Measurements from ENCODE around the gene DNAH10.

The DNAH10 gene

DNA sequence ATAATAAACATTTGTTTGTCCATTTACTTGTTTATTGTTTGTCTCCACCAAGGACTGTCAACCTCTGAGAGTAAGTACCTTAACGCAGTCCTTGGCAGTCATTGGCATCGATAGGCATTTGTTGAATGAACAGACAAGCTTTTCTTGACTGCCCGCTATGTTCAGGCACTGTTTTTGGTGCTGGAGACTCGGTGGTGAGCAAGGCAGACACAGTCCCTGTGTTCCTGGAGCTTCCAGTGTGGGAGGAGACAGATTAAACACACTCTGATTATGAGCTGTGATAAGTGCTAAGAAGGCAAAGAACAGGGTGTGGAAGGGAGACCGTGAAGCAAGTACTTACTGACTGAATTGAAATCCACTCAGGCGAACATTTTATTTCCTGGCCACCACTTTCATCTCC is 48.7 kb upstream of the DNAH10 start:
- Histone ChIP-seq H4K20me1 (ENCODE audit: insufficient read depth, low read length) (no peaks in the 10 kb centered on the region), H3K36me3 (ENCODE audit: insufficient read depth, low read length) (no peaks in the 10 kb centered on the region; the same call in 1 of the 2 replicates), H3K9ac (ENCODE audit: low read length) (peak overlapping the region; percentile 99), H3F3A (ENCODE audit: insufficient read depth, low read length) (no peaks in the 10 kb centered on the region), H3K9me3 (ENCODE audit: low read length) (no peaks in the 10 kb centered on the region), H3K4me1 (ENCODE audit: insufficient read depth, low read length, severe bottlenecking) (peaks cover 22% of the 10 kb centered on the region), H3K27me3 (ENCODE audit: insufficient read depth, low read length) (no peaks in the 10 kb centered on the region), H3K9me2 (ENCODE audit: low read depth, low read length) (no peaks in the 10 kb centered on the region), H3K4me3 (ENCODE audit: low read depth, low read length, poor library complexity, severe bottlenecking) (peak overlapping the region; percentile 99), H3K27ac (ENCODE audit: low read depth, low read length, poor library complexity, severe bottlenecking) (no peak overlapping the region), H2AFZ (ENCODE audit: low read length) (no peak overlapping the region), H3K4me2 (ENCODE audit: low read length) (peak overlapping the region; percentile 99), H3K79me2 (ENCODE audit: insufficient read depth, low read length) (peaks cover 29% of the 10 kb centered on the region)
- TF ChIP-seq CTCF (IDR thresholded peaks at IDR 0.05; ENCODE audit: low read length), result no peak

DNA sequence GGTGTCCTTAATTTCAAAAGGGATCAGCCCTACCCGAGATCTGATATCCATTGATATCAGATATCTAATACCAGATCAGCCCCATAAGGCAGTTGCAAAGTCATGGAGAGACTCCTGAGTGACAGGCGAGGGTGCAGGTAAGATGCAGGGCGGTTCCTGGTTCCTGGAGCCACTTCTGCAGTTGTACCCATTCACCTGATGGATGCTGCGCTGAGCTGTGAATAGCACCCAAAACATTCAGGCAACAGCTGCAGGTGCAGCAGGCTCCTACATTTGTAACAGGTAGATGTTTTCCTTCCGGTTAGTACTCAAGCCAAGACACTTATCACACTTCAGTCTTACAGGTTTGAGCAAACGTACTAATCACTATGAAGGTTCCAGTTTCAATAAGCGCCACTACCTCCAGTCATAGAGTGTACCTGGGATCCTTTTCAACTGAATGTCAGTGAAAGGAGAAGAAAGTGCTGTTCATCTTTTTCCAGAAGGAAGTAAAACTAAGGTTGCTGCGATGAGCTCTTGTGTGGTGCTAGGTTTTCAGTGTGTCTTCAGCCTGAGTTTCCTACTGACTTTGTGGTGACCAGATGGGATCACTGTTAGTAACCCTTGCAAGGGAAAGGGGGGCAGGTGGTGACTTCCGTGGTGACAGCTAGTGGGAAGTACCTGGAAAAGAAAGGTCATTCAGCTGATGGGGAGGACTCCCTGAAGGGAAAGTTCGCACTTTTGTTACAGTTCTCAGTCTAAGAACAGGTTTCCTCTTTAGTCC is 48.1 kb upstream of the DNAH10 start:
- Histone ChIP-seq H3K27ac (ENCODE audit: low read depth, low read length, poor library complexity, severe bottlenecking) (peak overlapping the region; percentile 20), H3K9me2 (ENCODE audit: low read depth, low read length) (no peaks in the 10 kb centered on the region), H3K9ac (ENCODE audit: low read length) (peak overlapping the region; percentile 99; the same call in 1 of the 2 replicates), H3K79me2 (ENCODE audit: insufficient read depth, low read length) (peaks cover 29% of the 10 kb centered on the region), H4K20me1 (ENCODE audit: insufficient read depth, low read length) (no peaks in the 10 kb centered on the region), H3K36me3 (ENCODE audit: insufficient read depth, low read length) (peaks cover 4% of the 10 kb centered on the region; the same call in 1 of the 2 replicates), H3K4me3 (ENCODE audit: low read depth, low read length, poor library complexity, severe bottlenecking) (peak overlapping the region; percentile 99), H3F3A (ENCODE audit: insufficient read depth, low read length) (no peaks in the 10 kb centered on the region), H3K4me1 (ENCODE audit: insufficient read depth, low read length, severe bottlenecking) (peaks cover 22% of the 10 kb centered on the region), H3K9me3 (ENCODE audit: low read length) (no peaks in the 10 kb centered on the region), H3K27me3 (ENCODE audit: insufficient read depth, low read length) (no peaks in the 10 kb centered on the region), H3K4me2 (ENCODE audit: low read length) (peak overlapping the region; percentile 99), H2AFZ (ENCODE audit: low read length) (no peak overlapping the region)
- TF ChIP-seq EZH2 (IDR thresholded peaks at IDR 0.05; ENCODE audit: borderline replicate concordance, low read length), result no peak
- TF ChIP-seq CTCF (IDR thresholded peaks at IDR 0.05; ENCODE audit: low read length), result no peak

GRCh38 chr12:123715195-123715594 is 46.9 kb upstream of the DNAH10 start:
- H3K36me3 ChIP-seq (ENCODE audit: insufficient read depth, low read length), result peaks cover 15% of the 10 kb centered on the region; the same call in 1 of the 2 replicates
- H3K4me1 ChIP-seq (ENCODE audit: insufficient read depth, low read length, severe bottlenecking), result peaks cover 22% of the 10 kb centered on the region
- H4K20me1 ChIP-seq (ENCODE audit: insufficient read depth, low read length), result no peaks in the 10 kb centered on the region
- no peak overlapping the region for H3K4me3 ChIP-seq (ENCODE audit: low read depth, low read length, poor library complexity, severe bottlenecking)
- no peak overlapping the region for H2AFZ ChIP-seq (ENCODE audit: low read length)
- H3K79me2 ChIP-seq (ENCODE audit: insufficient read depth, low read length), result peaks cover 29% of the 10 kb centered on the region
- no peaks in the 10 kb centered on the region for H3K9me3 ChIP-seq (ENCODE audit: low read length)
- no peak overlapping the region for H3K9ac ChIP-seq (ENCODE audit: low read length)
- H3F3A ChIP-seq (ENCODE audit: insufficient read depth, low read length), result no peaks in the 10 kb centered on the region
- H3K4me2 ChIP-seq (ENCODE audit: low read length), result no peak overlapping the region
- H3K27me3 ChIP-seq (ENCODE audit: insufficient read depth, low read length), result no peaks in the 10 kb centered on the region
- TF ChIP-seq EZH2 (IDR thresholded peaks at IDR 0.05; ENCODE audit: borderline replicate concordance, low read length), result no peak
- no peak for TF ChIP-seq CTCF (IDR thresholded peaks at IDR 0.05; ENCODE audit: low read length)
- no peaks in the 10 kb centered on the region for H3K9me2 ChIP-seq (ENCODE audit: low read depth, low read length)
- H3K27ac ChIP-seq (ENCODE audit: low read depth, low read length, poor library complexity, severe bottlenecking), result no peak overlapping the region
